Measurements from ENCODE around the gene ITPR2.

- no peak for TF ChIP-seq EZH2phosphoT487 (IDR thresholded peaks at IDR 0.05; ENCODE audit: borderline replicate concordance, low read length)
- no peak for TF ChIP-seq CTCF (conservative IDR thresholded peaks at IDR 0.05; ENCODE audit: low read depth, low read length)
Observed at GRCh38 chr12:26715232-26715631, 117.8 kb downstream of the ITPR2 start.

All from PC-3 (cell line).